Right cardiac atrium (tissue), 5 donors: ENCODE results near the gene CUBN. TPM values are rescaled to one million over a fixed set of nuclear protein-coding genes. Genes with fewer than 3 reads are reported as not detected.
A peak's percentile ranks its signal among the peaks of the same experiment; 100 is the strongest.

Experiments
- ATAC-seq, 2 donors: fragments of 200-7000 bp; cut with Tn5 transposase; one replicate each; pipeline versions ENCODE4 v1.8.0 to v1.9.1; 2020; ENCODE audit warnings: moderate library complexity in 2 of 2, mild to moderate bottlenecking in 1 of 2
- DNase-seq, 3 donors: peaks; one replicate each; pipeline ENCODE4 v3.0.0-alpha.2; 2020
- H3K27ac ChIP-seq: one replicate; pipeline ENCODE4 v1.5.1; 2013; ENCODE audit warnings: mild to moderate bottlenecking, low read length, control low read depth, moderate library complexity
- H3K27me3 ChIP-seq: one replicate; pipeline ENCODE4 v1.6.1; 2013; ENCODE audit not compliant: control insufficient read depth, insufficient read depth
- H3K4me1 ChIP-seq: one replicate; pipeline ENCODE4 v1.6.1; 2013; ENCODE audit warnings: low read length; ENCODE audit not compliant: control insufficient read depth, insufficient read depth
- H3K4me3 ChIP-seq: one replicate; pipeline ENCODE4 v1.5.1; 2013; ENCODE audit warnings: low read length, control low read depth
- H3K9me3 ChIP-seq: one replicate; pipeline ENCODE4 v1.6.1; 2013; ENCODE audit warnings: low read length; ENCODE audit not compliant: control insufficient read depth
- WGBS: extraction: QIAGEN DNeasy Blood & Tissue Kit; methylation state at CpG from one replicate; pipeline ENCODE4 v1.1.7; 2013; 5-methylcytosine and 5-hydroxymethylcytosine counted together
- intact Hi-C, 4 donors: fragments of 100-400 bp; cut with DNase I; formaldehyde crosslinking; loops; one replicate each; pipeline versions ENCODE4 v1.11.0 to v1.14.0; 2022 to 2023
- polyA plus RNA-seq: library from polyadenylated mRNA; stranded (reverse); fragments of 200-250 nt; gene quantifications from one replicate; pipeline ENCODE4 v1.2.3, GENCODE V29; 2013
- total RNA-seq, 4 donors: library from RNA; stranded (reverse); fragmentation: NEBNext Ultra II Directional; extraction: Animal tissue kit (Norgen Biotek cat#: 25700); gene quantifications; one replicate each; pipeline ENCODE4 v1.2.1, GENCODE V29; 2021
- donor health status: healthy with polysubstance abuse.
- donor health status: DM: no; HTN: yes; CAD: no.
- donor health status: DM: no; HTN: no; CAD: no.
- donor health status: DM: no; HTN: yes; CAD: no; lungs with severe emphysema.
- donor health status: DM: yes; HTN: yes; CAD: no.

The CUBN gene
- total and polyA plus RNA-seq, 5 donors = 0.41 to 1.3 (median 0.91) TPM

GRCh38 chr10:16943295-16944285 lies 186.0 kb downstream of the CUBN start:
- intact Hi-C loops = no loop called here
- H3K4me3 ChIP-seq = no peak overlapping the region
- no peaks in the 10 kb centered on the region for H3K9me3 ChIP-seq
- 71% methylated on average over 8 of the region's 8 CpGs for WGBS
- no peak for DNase-seq
- no peak overlapping the region for H3K27ac ChIP-seq
- H3K4me1 ChIP-seq = no peaks in the 10 kb centered on the region
- no peaks in the 10 kb centered on the region for H3K27me3 ChIP-seq
- ATAC-seq = no peak

- DNase-seq (no peak), ATAC-seq (no peak)
- H3K4me3 ChIP-seq = no peak overlapping the region
- no peak overlapping the region for H3K27ac ChIP-seq
- WGBS = 72% methylated on average over 4 of the region's 4 CpGs
- intact Hi-C loops = no loop called here
- H3K27me3 ChIP-seq = no peaks in the 10 kb centered on the region
- no peaks in the 10 kb centered on the region for H3K9me3 ChIP-seq
- no peaks in the 10 kb centered on the region for H3K4me1 ChIP-seq
These were observed 187.1 kb downstream of the CUBN start for GRCh38 chr10:16942381-16943078.

- no peak for ATAC-seq
- WGBS = 89% methylated on average over 4 of the region's 4 CpGs
- no peaks in the 10 kb centered on the region for H3K4me1 ChIP-seq
These were observed 187.7 kb downstream of the CUBN start for GRCh38 chr10:16941870-16942269.

GRCh38 chr10:16941067-16941466 lies 188.5 kb downstream of the CUBN start:
- Histone ChIP-seq H3K4me1 (no peaks in the 10 kb centered on the region), H3K27me3 (no peaks in the 10 kb centered on the region), H3K4me3 (no peak overlapping the region), H3K27ac (no peak overlapping the region), H3K9me3 (no peaks in the 10 kb centered on the region)
- no peak for ATAC-seq
- intact Hi-C loops = no loop called here
- DNase-seq = no peak
- WGBS = 94% methylated on average over 3 of the region's 3 CpGs

More at GRCh38 chr10:16941870-16942269, 187.7 kb downstream of the CUBN start:
- intact Hi-C loops = no loop called here
- Histone ChIP-seq H3K9me3 (no peaks in the 10 kb centered on the region), H3K27ac (no peak overlapping the region), H3K27me3 (no peaks in the 10 kb centered on the region), H3K4me3 (no peak overlapping the region)
- no peak for DNase-seq

GRCh38 chr10:16938952-16939351 lies 190.7 kb downstream of the CUBN start:
- H3K27ac ChIP-seq = no peak overlapping the region
- no peaks in the 10 kb centered on the region for H3K27me3 ChIP-seq
- H3K4me1 ChIP-seq = peaks cover 2% of the 10 kb centered on the region
- DNase-seq (no peak), ATAC-seq (no peak)
- intact Hi-C loops = no loop called here
- 82% methylated on average over 3 of the region's 3 CpGs for WGBS
- no peaks in the 10 kb centered on the region for H3K9me3 ChIP-seq
- no peak overlapping the region for H3K4me3 ChIP-seq

GRCh38 chr10:16934461-16934860 lies 195.2 kb downstream of the CUBN start:
- intact Hi-C loops = no loop called here

GRCh38 chr10:16933783-16934182 lies 195.8 kb downstream of the CUBN start:
- intact Hi-C loops = no loop called here
- Histone ChIP-seq H3K4me3 (no peak overlapping the region), H3K27ac (no peak overlapping the region), H3K27me3 (no peaks in the 10 kb centered on the region), H3K9me3 (no peaks in the 10 kb centered on the region), H3K4me1 (peaks cover 2% of the 10 kb centered on the region)
- peak; percentile 31 to 62 for ATAC-seq
- 66% methylated on average over 4 of the region's 4 CpGs for WGBS
- peak in 2 of 3 donors; percentile 19 to 42 for DNase-seq

More at GRCh38 chr10:16934461-16934860, 195.2 kb downstream of the CUBN start:
- Histone ChIP-seq H3K9me3 (no peaks in the 10 kb centered on the region), H3K27me3 (no peaks in the 10 kb centered on the region), H3K4me1 (peaks cover 2% of the 10 kb centered on the region), H3K4me3 (no peak overlapping the region), H3K27ac (no peak overlapping the region)
- ATAC-seq = no peak
- DNase-seq = no peak
- WGBS = 96% methylated on average over 2 of the region's 2 CpGs

- DNase-seq (no peak), ATAC-seq (no peak)
- no peak overlapping the region for H3K27ac ChIP-seq
- intact Hi-C loops = no loop called here
- no peak overlapping the region for H3K4me3 ChIP-seq
- no peaks in the 10 kb centered on the region for H3K9me3 ChIP-seq
- WGBS = 81% methylated on average over 5 of the region's 5 CpGs
- H3K4me1 ChIP-seq = peaks cover 2% of the 10 kb centered on the region
- no peaks in the 10 kb centered on the region for H3K27me3 ChIP-seq
These were observed 197.7 kb downstream of the CUBN start for GRCh38 chr10:16931930-16932329.

GRCh38 chr10:16930540-16930939 lies 199.1 kb downstream of the CUBN start:
- DNase-seq = no peak
- Histone ChIP-seq H3K27me3 (no peaks in the 10 kb centered on the region), H3K9me3 (no peaks in the 10 kb centered on the region), H3K4me1 (peaks cover 2% of the 10 kb centered on the region), H3K4me3 (no peak overlapping the region), H3K27ac (no peak overlapping the region)
- ATAC-seq = no peak
- WGBS = 95% methylated on average over 2 of the region's 2 CpGs
- intact Hi-C loops = no loop called here

GRCh38 chr10:16929069-16929468 lies 200.5 kb downstream of the CUBN start:
- intact Hi-C loops = no loop called here
- WGBS = 73% methylated on average over 4 of the region's 4 CpGs
- ATAC-seq (no peak), DNase-seq (no peak)
- H3K27me3 ChIP-seq = no peaks in the 10 kb centered on the region
- no peaks in the 10 kb centered on the region for H3K4me1 ChIP-seq
- H3K9me3 ChIP-seq = no peaks in the 10 kb centered on the region
- H3K4me3 ChIP-seq = no peak overlapping the region
- H3K27ac ChIP-seq = no peak overlapping the region

- H3K4me1 ChIP-seq = no peaks in the 10 kb centered on the region
These were observed 202.1 kb downstream of the CUBN start for GRCh38 chr10:16927546-16927945.

More at GRCh38 chr10:16927546-16927945, 202.1 kb downstream of the CUBN start:
- Histone ChIP-seq H3K27ac (no peak overlapping the region), H3K9me3 (no peaks in the 10 kb centered on the region), H3K27me3 (no peaks in the 10 kb centered on the region), H3K4me3 (no peak overlapping the region)
- ATAC-seq (no peak), DNase-seq (no peak)
- intact Hi-C loops = no loop called here
- 92% methylated on average over 4 of the region's 4 CpGs for WGBS
